ENCODE measurements around the gene APPL1. TPM values are rescaled to one million over a fixed set of nuclear protein-coding genes. Genes with fewer than 3 reads are reported as not detected.

The APPL1 gene
- total RNA-seq, 1 donor from 2014 or later: 34.1 TPM

GRCh38 chr3:57244946-57245345 lies 17.4 kb downstream of the APPL1 start:
- Mint-ChIP-seq H3K4me1 (ENCODE audit: low read depth) (no peaks in the 10 kb centered on the region), H3K36me3 (ENCODE audit: low read depth) (peaks cover 46% of the 10 kb centered on the region), H3K4me3 (ENCODE audit: unreplicated experiment) (no peak overlapping the region), H3K9me3 (ENCODE audit: low read depth) (no peaks in the 10 kb centered on the region), H3K27me3 (ENCODE audit: low read depth) (no peaks in the 10 kb centered on the region), H3K27ac (ENCODE audit: unreplicated experiment) (no peak overlapping the region)
- no peak for DNase-seq (ENCODE audit: low spot score)
- TF ChIP-seq, protein P1, sequence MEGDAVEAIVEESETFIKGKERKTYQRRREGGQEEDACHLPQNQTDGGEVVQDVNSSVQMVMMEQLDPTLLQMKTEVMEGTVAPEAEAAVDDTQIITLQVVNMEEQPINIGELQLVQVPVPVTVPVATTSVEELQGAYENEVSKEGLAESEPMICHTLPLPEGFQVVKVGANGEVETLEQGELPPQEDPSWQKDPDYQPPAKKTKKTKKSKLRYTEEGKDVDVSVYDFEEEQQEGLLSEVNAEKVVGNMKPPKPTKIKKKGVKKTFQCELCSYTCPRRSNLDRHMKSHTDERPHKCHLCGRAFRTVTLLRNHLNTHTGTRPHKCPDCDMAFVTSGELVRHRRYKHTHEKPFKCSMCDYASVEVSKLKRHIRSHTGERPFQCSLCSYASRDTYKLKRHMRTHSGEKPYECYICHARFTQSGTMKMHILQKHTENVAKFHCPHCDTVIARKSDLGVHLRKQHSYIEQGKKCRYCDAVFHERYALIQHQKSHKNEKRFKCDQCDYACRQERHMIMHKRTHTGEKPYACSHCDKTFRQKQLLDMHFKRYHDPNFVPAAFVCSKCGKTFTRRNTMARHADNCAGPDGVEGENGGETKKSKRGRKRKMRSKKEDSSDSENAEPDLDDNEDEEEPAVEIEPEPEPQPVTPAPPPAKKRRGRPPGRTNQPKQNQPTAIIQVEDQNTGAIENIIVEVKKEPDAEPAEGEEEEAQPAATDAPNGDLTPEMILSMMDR (IDR thresholded peaks at IDR 0.05): no peak

- TF ChIP-seq, protein P1 (IDR thresholded peaks at IDR 0.05): no peak
- no peak for DNase-seq (ENCODE audit: low spot score)
- Mint-ChIP-seq H3K9me3 (ENCODE audit: low read depth) (no peaks in the 10 kb centered on the region), H3K4me3 (ENCODE audit: unreplicated experiment) (no peak overlapping the region), H3K27ac (ENCODE audit: unreplicated experiment) (peak overlapping the region; percentile 42), H3K36me3 (ENCODE audit: low read depth) (peaks cover 23% of the 10 kb centered on the region), H3K4me1 (ENCODE audit: low read depth) (peaks cover 11% of the 10 kb centered on the region), H3K27me3 (ENCODE audit: low read depth) (no peaks in the 10 kb centered on the region)
Observed at GRCh38 chr3:57252404-57252803, 24.9 kb downstream of the APPL1 start.

DNA sequence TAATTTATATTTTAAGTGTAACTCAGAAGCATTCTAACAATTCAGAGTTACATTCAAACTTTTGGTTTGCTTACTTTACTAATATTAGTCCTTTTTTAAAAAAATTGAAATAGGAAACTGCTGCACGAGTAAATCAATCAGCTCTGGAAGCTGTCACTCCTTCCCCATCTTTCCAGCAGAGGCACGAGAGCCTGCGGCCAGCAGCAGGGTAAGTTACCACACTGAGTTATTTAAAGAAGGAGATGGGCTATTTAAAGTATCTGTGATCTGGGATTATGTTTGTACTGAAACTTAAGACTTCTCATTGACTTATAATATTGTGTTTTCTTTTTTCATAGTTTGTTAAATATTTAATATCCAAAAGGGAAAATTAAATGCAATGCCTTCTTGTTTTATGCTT lies 29.3 kb downstream of the APPL1 start:
- H3K9me3 Mint-ChIP-seq (ENCODE audit: low read depth): no peaks in the 10 kb centered on the region

GRCh38 chr3:57257678-57258077 lies 30.1 kb downstream of the APPL1 start:
- no peak for DNase-seq (ENCODE audit: low spot score)
- Mint-ChIP-seq H3K4me1 (ENCODE audit: low read depth) (peaks cover 11% of the 10 kb centered on the region), H3K36me3 (ENCODE audit: low read depth) (peaks cover 39% of the 10 kb centered on the region), H3K4me3 (ENCODE audit: unreplicated experiment) (no peak overlapping the region), H3K27ac (ENCODE audit: unreplicated experiment) (no peak overlapping the region), H3K27me3 (ENCODE audit: low read depth) (no peaks in the 10 kb centered on the region), H3K9me3 (ENCODE audit: low read depth) (no peaks in the 10 kb centered on the region)
- TF ChIP-seq, protein P1 (IDR thresholded peaks at IDR 0.05): no peak

More for the DNA sequence above, 29.3 kb downstream of the APPL1 start:
- DNase-seq (ENCODE audit: low spot score): no peak
- Mint-ChIP-seq H3K4me1 (ENCODE audit: low read depth) (peaks cover 15% of the 10 kb centered on the region), H3K36me3 (ENCODE audit: low read depth) (peaks cover 34% of the 10 kb centered on the region), H3K27me3 (ENCODE audit: low read depth) (no peaks in the 10 kb centered on the region), H3K27ac (ENCODE audit: unreplicated experiment) (peak overlapping the region; percentile 24), H3K4me3 (ENCODE audit: unreplicated experiment) (no peak overlapping the region)
- TF ChIP-seq, protein P1 (IDR thresholded peaks at IDR 0.05): peak; percentile 36

DNA sequence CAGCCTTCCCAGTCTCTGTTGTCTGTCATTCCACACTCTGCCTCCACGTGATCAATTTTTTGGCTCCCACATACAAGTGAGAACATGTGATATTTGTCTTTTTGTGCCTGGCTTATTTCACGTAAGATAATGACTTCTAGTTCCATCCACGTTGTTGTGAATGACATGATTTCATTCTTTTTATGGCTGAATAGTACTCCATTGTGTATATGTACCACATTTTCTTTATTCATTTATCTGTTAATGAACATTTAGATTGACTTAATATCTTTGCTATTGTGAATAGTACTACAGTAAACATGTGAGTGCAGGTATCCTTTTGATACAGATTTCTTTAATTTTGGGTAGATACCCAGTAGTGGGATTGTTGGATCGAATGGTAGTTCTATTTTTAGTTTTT lies 33.6 kb downstream of the APPL1 start:
- no peak overlapping the region for H3K27ac Mint-ChIP-seq (ENCODE audit: unreplicated experiment)
- H3K9me3 Mint-ChIP-seq (ENCODE audit: low read depth): peaks cover 13% of the 10 kb centered on the region
- TF ChIP-seq, protein P1 (IDR thresholded peaks at IDR 0.05): no peak
- H3K4me3 Mint-ChIP-seq (ENCODE audit: unreplicated experiment): no peak overlapping the region
- H3K4me1 Mint-ChIP-seq (ENCODE audit: low read depth): peaks cover 11% of the 10 kb centered on the region
- H3K36me3 Mint-ChIP-seq (ENCODE audit: low read depth): peaks cover 55% of the 10 kb centered on the region
- DNase-seq (ENCODE audit: low spot score): no peak
- H3K27me3 Mint-ChIP-seq (ENCODE audit: low read depth): no peaks in the 10 kb centered on the region
